NCI-H345 (cell line): ENCODE measurements around the gene ZFYVE28.

ENCODE experiments used
- DNase-seq: peaks from one replicate; lab custom pipeline; 2025; lab: John Stamatoyannopoulos, UW

The ZFYVE28 gene

GRCh38 chr4:2302387-2303119 lies 115.9 kb downstream of the ZFYVE28 start:
- DNase-seq = no peak

GRCh38 chr4:2301806-2302205 lies 116.6 kb downstream of the ZFYVE28 start:
- no peak for DNase-seq

- no peak for DNase-seq
Measured at GRCh38 chr4:2301225-2301642, 117.2 kb downstream of the ZFYVE28 start.

- no peak for DNase-seq
Measured at GRCh38 chr4:2300431-2301224, 117.8 kb downstream of the ZFYVE28 start.

GRCh38 chr4:2299794-2300193 lies 118.7 kb downstream of the ZFYVE28 start:
- DNase-seq = no peak

- no peak for DNase-seq
Measured at GRCh38 chr4:2298532-2298991, 119.9 kb downstream of the ZFYVE28 start.

- no peak for DNase-seq
Measured at GRCh38 chr4:2297606-2298531, 120.6 kb downstream of the ZFYVE28 start.

GRCh38 chr4:2296631-2297601 lies 121.5 kb downstream of the ZFYVE28 start:
- no peak for DNase-seq

- no peak for DNase-seq
Measured at GRCh38 chr4:2295900-2296442, 122.5 kb downstream of the ZFYVE28 start.

GRCh38 chr4:2295500-2295899 lies 122.9 kb downstream of the ZFYVE28 start:
- no peak for DNase-seq

GRCh38 chr4:2292646-2293108 lies 125.8 kb downstream of the ZFYVE28 start:
- DNase-seq = no peak

GRCh38 chr4:2291705-2292645 lies 126.5 kb downstream of the ZFYVE28 start:
- DNase-seq = no peak

GRCh38 chr4:2290974-2291704 lies 127.3 kb downstream of the ZFYVE28 start:
- no peak for DNase-seq

- no peak for DNase-seq
Measured at GRCh38 chr4:2290488-2290887, 128.0 kb downstream of the ZFYVE28 start.

GRCh38 chr4:2289955-2290333 lies 128.5 kb downstream of the ZFYVE28 start:
- no peak for DNase-seq

- DNase-seq = no peak
Measured at GRCh38 chr4:2289311-2289954, 129.0 kb downstream of the ZFYVE28 start.

GRCh38 chr4:2288051-2288541 lies 130.3 kb downstream of the ZFYVE28 start:
- DNase-seq = no peak

- DNase-seq = no peak
Measured at GRCh38 chr4:2287594-2287915, 130.9 kb downstream of the ZFYVE28 start.
